Endothelial cell of umbilical vein (primary cell): ENCODE data around the gene SRGAP1. TPM values are rescaled to one million over a fixed set of nuclear protein-coding genes. Genes with fewer than 3 reads are reported as not detected.

Source experiments
- BruUV-seq: library from RNA; stranded (reverse); fragments of 400-500 nt; replicated peaks from 2 replicates; lab custom pipeline; 2021; lab: Mats Ljungman, UMichigan
- CTCF ChIA-PET: fragments of 300-600, 350-600 bp; sonication (Branson Sonifier 250); formaldehyde crosslinking; loops from one replicate; lab custom pipeline; 2021; ENCODE audit warnings: antibody characterized with exemption, inconsistent platforms; lab: Charles Lee
- POLR2A ChIA-PET: fragments of 300-600, 350-600 bp; sonication (Branson Sonifier 250); formaldehyde crosslinking; loops from one replicate; lab custom pipeline; 2021; ENCODE audit warnings: antibody characterized with exemption, inconsistent platforms; lab: Charles Lee
- DNase-seq: peaks from one replicate; pipeline ENCODE4 v3.0.0-alpha.2; 2011; ENCODE audit warnings: low read depth, low spot score
- FAIRE-seq: peaks from 2 replicates; lab custom pipeline; 2011; peaks lifted over from hg19 to GRCh38; lab: Jason Lieb, UNC
- H2AFZ ChIP-seq: 2 replicates; pipeline ENCODE4 v1.6.0; 2012; ENCODE audit warnings: low read depth, low read length, control low read depth, inconsistent platforms
- H3K27ac ChIP-seq: 2 replicates; pipeline ENCODE4 v1.5.1; 2011; ENCODE audit warnings: low read depth, mild to moderate bottlenecking, control low read depth, low read length, moderate library complexity; ENCODE audit not compliant: insufficient read depth
- H3K27me3 ChIP-seq, 2 experiments: 2 replicates each; pipeline versions ENCODE4 v1.6.0 to v1.6.1; 2011; ENCODE audit warnings: low read length in 2 of 2, mixed read lengths in 1 of 2; ENCODE audit not compliant: control insufficient read depth in 2 of 2, insufficient read depth in 2 of 2
- H3K36me3 ChIP-seq, 2 experiments: 2 replicates in 1 of 2; 3 replicates in 1 of 2; pipeline ENCODE4 v1.5.1; 2011; ENCODE audit warnings: low read length in 2 of 2, mild to moderate bottlenecking in 1 of 2, moderate library complexity in 1 of 2; ENCODE audit not compliant: control insufficient read depth in 2 of 2, insufficient read depth in 2 of 2; ENCODE audit errors: extremely low read depth in 1 of 2
- H3K4me1 ChIP-seq: 3 replicates; pipeline ENCODE4 v1.5.1; 2011; ENCODE audit warnings: mild to moderate bottlenecking, low read length; ENCODE audit not compliant: control insufficient read depth, insufficient read depth; ENCODE audit errors: extremely low read depth
- H3K4me2 ChIP-seq: 2 replicates; pipeline ENCODE4 v1.6.1; 2011; ENCODE audit warnings: low read length, control low read depth, mixed read lengths; ENCODE audit not compliant: insufficient read depth
- H3K4me3 ChIP-seq, 3 experiments: fragments of 200-600 bp in 1 of 3; sonication (generic), shearing (Covaris generic) in 1 of 3; replicated peaks in 1 of 3; 2 replicates each; pipeline ENCODE4 v1.5.1; 2011 to 2016; ENCODE audit warnings: control low read depth in 3 of 3, low read length in 3 of 3, mild to moderate bottlenecking in 2 of 3, inconsistent platforms in 1 of 3, low read depth in 1 of 3, moderate library complexity in 1 of 3; ENCODE audit not compliant: insufficient read depth in 1 of 3
- H3K79me2 ChIP-seq: 2 replicates; pipeline ENCODE4 v1.6.0; 2012; ENCODE audit warnings: low read length, inconsistent platforms; ENCODE audit not compliant: control insufficient read depth, insufficient read depth
- H3K9ac ChIP-seq: replicated peaks from 2 replicates; pipeline ENCODE3; 2011; ENCODE audit warnings: low read length, control low read depth; ENCODE audit not compliant: insufficient read depth; ENCODE audit errors: extremely low read depth
- H3K9me1 ChIP-seq: replicated peaks from 3 replicates; pipeline ENCODE4 v1.6.0; 2011; ENCODE audit warnings: mild to moderate bottlenecking, low read length; ENCODE audit not compliant: control insufficient read depth, insufficient read depth; ENCODE audit errors: extremely low read depth
- H3K9me3 ChIP-seq: replicated peaks from 2 replicates; pipeline ENCODE4 v1.5.1; 2012; ENCODE audit warnings: low read length, inconsistent platforms; ENCODE audit not compliant: control insufficient read depth, insufficient read depth
- H4K20me1 ChIP-seq: replicated peaks from 2 replicates; pipeline ENCODE3; 2011; ENCODE audit warnings: mild to moderate bottlenecking, low read length; ENCODE audit not compliant: control insufficient read depth, insufficient read depth; ENCODE audit errors: extremely low read depth
- CTCF ChIP-seq, 2 donors: IDR thresholded peaks; 1 replicate in 1 of 2; 2 replicates in 1 of 2; pipeline ENCODE4 v1.5.1; 2011; ENCODE audit warnings: low read length in 2 of 2, mild to moderate bottlenecking in 2 of 2, moderate library complexity in 2 of 2, control low read depth in 1 of 2, inconsistent platforms in 1 of 2, low read depth in 1 of 2; ENCODE audit not compliant: insufficient read depth in 1 of 2; ENCODE audit errors: extremely low read depth in 1 of 2
- EZH2 ChIP-seq: IDR thresholded peaks from 2 replicates; pipeline ENCODE4 v1.6.1; 2012; ENCODE audit warnings: borderline replicate concordance, low read depth, mild to moderate bottlenecking, moderate library complexity, low read length, inconsistent platforms; ENCODE audit not compliant: severe bottlenecking
- FOS ChIP-seq: IDR thresholded peaks from 2 replicates; pipeline ENCODE4 v1.6.1; 2011; ENCODE audit warnings: mild to moderate bottlenecking, low read length, moderate library complexity, borderline replicate concordance; ENCODE audit not compliant: insufficient read depth
- GATA2 ChIP-seq: IDR thresholded peaks from 2 replicates; pipeline ENCODE4 v1.7.0; 2011; ENCODE audit warnings: low read depth, mild to moderate bottlenecking, moderate library complexity, mixed read lengths, low read length; ENCODE audit not compliant: insufficient read length, insufficient read depth
- JUN ChIP-seq: IDR thresholded peaks from 2 replicates; pipeline ENCODE4 v1.6.1; 2011; ENCODE audit warnings: borderline replicate concordance, low read depth; ENCODE audit not compliant: insufficient read length, insufficient read depth
- MAX ChIP-seq: IDR thresholded peaks from 2 replicates; pipeline ENCODE4 v1.6.1; 2011; ENCODE audit not compliant: insufficient read depth, insufficient read length
- MYC ChIP-seq: IDR thresholded peaks from one replicate; pipeline ENCODE4 v1.6.1; 2011; ENCODE audit warnings: mild to moderate bottlenecking, low read depth, low read length
- POLR2A ChIP-seq: IDR thresholded peaks from 2 replicates; pipeline ENCODE4 v1.6.1; 2012; ENCODE audit warnings: low read depth, mild to moderate bottlenecking, control low read depth, low read length
- POLR2AphosphoS5 ChIP-seq: IDR thresholded peaks from 2 replicates; pipeline ENCODE4 v1.6.1; 2012; ENCODE audit warnings: low read depth, mild to moderate bottlenecking, control low read depth, low read length, moderate library complexity; ENCODE audit not compliant: insufficient read depth
- dilution Hi-C: fragments of 300-500 bp; cut with MboI; formaldehyde crosslinking; loops from one replicate; pipeline ENCODE4 v1.15.0; 2019; ENCODE audit warnings: low sequenced_read_pairs; ENCODE audit not compliant: extremely low pct_ligation_motif_present
- intact Hi-C: fragments of 100-400 bp; cut with micrococcal nuclease; formaldehyde crosslinking; loops from one replicate; pipeline ENCODE4 v1.10.0; 2022
- polyA plus RNA-seq, 4 experiments: library from polyadenylated mRNA; depleted of rRNA in 3 of 4; stranded (reverse) in 3 of 4; unstranded in 1 of 4; fragments of >200 nt; gene quantifications; 2 replicates each; pipeline versions ENCODE4 v1.2.1 to v1.2.3, GENCODE V29; 2011 to 2012; ENCODE audit warnings: missing spikeins in 1 of 4
- total RNA-seq: library from RNA; stranded (reverse); gene quantifications from 2 replicates; pipeline ENCODE4 v1.2.3, GENCODE V29; 2021

SRGAP1 gene
- total and polyA plus RNA-seq, 2 donors (not counting 3 experiments of a cell fraction or from before 2014, with no cell fraction given), result 4.9 to 16.3 TPM

- POLR2A ChIA-PET, result no interaction called here
Observed at GRCh38 chr12:64092507-64093196, 248.2 kb downstream of the SRGAP1 start.

More at GRCh38 chr12:64092507-64093196, 248.2 kb downstream of the SRGAP1 start:
- Histone ChIP-seq H3K27ac (no peak overlapping the region), H3K36me3 (no peaks in the 10 kb centered on the region), H4K20me1 (no peaks in the 10 kb centered on the region), H3K4me1 (peaks cover 18% of the 10 kb centered on the region), H3K79me2 (no peaks in the 10 kb centered on the region), H3K4me3 (no peak overlapping the region), H3K9me1 (no peaks in the 10 kb centered on the region), H3K4me2 (no peak overlapping the region), H3K9ac (no peak overlapping the region), H3K27me3 (no peaks in the 10 kb centered on the region), H2AFZ (no peak overlapping the region), H3K9me3 (no peaks in the 10 kb centered on the region)
- no TSS peak for BruUV-seq
- TF ChIP-seq CTCF (IDR thresholded peaks at IDR 0.05; ENCODE audit: extremely low read depth in 1 of 2, insufficient read depth in 1 of 2, low read depth in 1 of 2, low read length in 2 of 2), result no peak
- TF ChIP-seq FOS, result no peak
- no peak for TF ChIP-seq GATA2
- no peak for TF ChIP-seq JUN
- no peak for TF ChIP-seq MAX
- no peak for TF ChIP-seq POLR2AphosphoS5
- no peak for TF ChIP-seq POLR2A
- no peak for TF ChIP-seq EZH2
- no peak for TF ChIP-seq MYC
- dilution Hi-C loops, result no loop called here
- DNase-seq (no peak), FAIRE-seq (no peak)
- intact Hi-C loops, result no loop called here
- CTCF ChIA-PET, result no interaction called here
